A673 (cell line): ENCODE data around the gene TLCD3B.

ENCODE experiments used
- CTCF ChIP-seq: fragments of 300-800, 200-600 bp; sonication (generic); conservative IDR thresholded peaks from 2 replicates; pipeline ENCODE4 v1.5.1; 2017; ENCODE audit warnings: low read depth, mild to moderate bottlenecking, antibody characterized with exemption, low read length, moderate library complexity, mixed read lengths
- EZH2 ChIP-seq: fragments of 200-600 bp; sonication (generic); IDR thresholded peaks from 2 replicates; pipeline ENCODE4 v1.6.1; 2017; ENCODE audit warnings: borderline replicate concordance, low read depth, mild to moderate bottlenecking, mixed read lengths, antibody characterized with exemption, low read length; ENCODE audit not compliant: poor library complexity, severe bottlenecking

GRCh38 chr16:30002614-30003346 lies 28.3 kb downstream of the TLCD3B start:
- TF ChIP-seq CTCF, result no peak
- no peak for TF ChIP-seq EZH2
